GM19025 (cell line): ENCODE measurements around the gene KCNF1.

ENCODE experiments used
- ATAC-seq: cut with Tn5 transposase; IDR thresholded peaks from one replicate; pipeline ENCODE4 v1.9.1; 2021; ENCODE audit warnings: mild to moderate bottlenecking, low read depth, moderate library complexity; ENCODE audit not compliant: unreplicated experiment

KCNF1 gene, protein sequence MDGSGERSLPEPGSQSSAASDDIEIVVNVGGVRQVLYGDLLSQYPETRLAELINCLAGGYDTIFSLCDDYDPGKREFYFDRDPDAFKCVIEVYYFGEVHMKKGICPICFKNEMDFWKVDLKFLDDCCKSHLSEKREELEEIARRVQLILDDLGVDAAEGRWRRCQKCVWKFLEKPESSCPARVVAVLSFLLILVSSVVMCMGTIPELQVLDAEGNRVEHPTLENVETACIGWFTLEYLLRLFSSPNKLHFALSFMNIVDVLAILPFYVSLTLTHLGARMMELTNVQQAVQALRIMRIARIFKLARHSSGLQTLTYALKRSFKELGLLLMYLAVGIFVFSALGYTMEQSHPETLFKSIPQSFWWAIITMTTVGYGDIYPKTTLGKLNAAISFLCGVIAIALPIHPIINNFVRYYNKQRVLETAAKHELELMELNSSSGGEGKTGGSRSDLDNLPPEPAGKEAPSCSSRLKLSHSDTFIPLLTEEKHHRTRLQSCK

DNA sequence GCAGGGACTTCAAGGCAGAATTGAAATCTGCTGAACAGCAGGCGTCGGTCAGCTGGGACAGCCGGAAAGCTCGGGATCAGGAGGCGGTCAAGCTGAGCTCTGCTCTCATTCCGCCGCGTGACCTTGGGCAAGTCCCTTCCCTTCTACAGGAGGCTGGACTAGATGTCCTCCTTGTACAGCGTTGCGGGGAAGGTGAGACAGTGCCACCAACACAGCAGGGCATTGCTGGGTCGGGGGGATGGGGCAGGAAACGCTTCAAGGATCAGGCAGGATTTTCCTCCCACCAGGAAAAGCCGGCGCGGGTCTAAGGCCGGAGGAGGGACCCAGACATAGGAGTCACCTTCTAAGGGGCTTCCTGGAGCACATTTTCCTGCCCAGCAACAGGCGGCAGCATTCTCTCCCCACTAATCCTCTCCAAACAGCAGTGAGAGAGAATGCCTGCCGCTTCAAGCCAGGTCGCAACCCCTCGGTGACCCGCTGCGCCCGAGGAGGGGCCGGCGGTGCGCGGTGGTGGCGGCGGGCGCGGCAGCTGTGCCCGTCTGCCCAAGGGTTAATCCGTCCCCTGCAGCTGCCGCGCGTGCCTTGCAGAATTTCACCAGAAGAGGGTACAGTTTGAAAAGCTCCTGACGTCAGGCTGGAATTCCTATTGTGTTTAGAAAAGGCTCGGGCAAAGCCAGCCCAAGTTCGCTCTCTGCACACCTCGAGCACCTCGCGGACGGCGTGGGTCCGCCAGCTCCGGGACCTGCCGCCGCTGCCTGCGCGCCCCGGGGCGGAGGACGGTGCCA lies at the start of gene KCNF1:
Gene KCNF1, plus strand, starts transcription at position 644 of the 785 bp plus-strand sequence. CDS start 493 bp downstream, outside the sequence.
- ATAC-seq = no peak

DNA sequence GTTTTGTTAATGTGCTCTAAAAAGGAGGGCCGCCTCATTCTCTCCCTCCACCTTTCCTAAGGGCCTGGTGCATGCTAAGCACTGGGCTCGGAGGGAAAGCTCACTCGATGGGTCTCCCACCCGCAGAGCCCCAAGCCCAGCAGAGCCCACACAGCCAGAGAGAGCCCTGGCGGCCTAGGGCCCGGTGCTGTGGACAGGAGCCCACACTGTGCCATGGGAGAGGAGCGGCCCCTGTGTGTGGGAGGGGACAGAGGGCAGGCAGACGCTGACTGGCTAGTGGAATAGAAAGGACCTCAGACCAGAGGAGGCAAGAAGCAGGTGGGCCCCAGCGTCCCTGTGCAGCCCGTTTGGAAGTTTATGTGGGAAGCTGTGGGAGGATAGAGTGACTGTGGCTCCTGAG lies 49.4 kb upstream of the KCNF1 start:
- no peak for ATAC-seq

DNA sequence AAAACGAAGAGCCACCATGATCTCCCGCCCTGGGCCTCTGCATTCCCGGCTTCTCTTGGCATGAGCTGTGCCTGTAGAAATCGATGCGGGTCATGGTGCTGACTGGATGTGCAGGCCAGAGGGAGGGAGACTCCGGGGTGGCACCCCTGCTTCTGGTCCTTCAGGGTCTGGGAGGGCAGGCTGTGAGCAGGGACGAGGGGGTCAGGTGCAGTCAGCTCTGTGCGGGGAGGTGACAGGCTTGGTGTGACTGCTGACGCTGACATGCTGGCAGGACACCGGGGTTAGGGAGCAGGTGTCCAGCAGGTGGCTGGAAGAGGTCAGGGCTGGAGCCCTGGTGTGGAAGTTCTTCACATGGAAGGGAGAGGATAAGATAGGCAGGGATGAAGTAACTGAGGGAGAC lies 48.7 kb upstream of the KCNF1 start:
- no peak for ATAC-seq

DNA sequence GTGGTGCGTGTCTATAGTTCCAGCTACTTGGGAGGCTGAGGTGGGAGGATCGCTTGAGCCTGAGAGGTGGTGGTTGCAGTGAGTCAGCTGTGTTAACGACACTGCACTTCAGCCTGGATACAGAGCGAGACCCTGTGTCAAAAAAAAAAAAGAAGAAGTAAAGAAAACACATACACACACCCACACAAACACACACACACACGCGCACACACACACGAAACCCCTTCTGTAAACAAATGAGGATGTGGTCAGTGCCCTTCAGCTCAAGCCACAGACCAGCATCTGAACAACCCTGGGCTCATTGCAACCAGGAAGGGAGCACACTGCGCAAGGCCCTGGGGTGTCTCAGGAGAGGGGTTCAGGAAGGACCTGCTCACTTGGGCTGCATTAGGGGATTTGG lies 47.9 kb upstream of the KCNF1 start:
- peak; percentile 37 for ATAC-seq

DNA sequence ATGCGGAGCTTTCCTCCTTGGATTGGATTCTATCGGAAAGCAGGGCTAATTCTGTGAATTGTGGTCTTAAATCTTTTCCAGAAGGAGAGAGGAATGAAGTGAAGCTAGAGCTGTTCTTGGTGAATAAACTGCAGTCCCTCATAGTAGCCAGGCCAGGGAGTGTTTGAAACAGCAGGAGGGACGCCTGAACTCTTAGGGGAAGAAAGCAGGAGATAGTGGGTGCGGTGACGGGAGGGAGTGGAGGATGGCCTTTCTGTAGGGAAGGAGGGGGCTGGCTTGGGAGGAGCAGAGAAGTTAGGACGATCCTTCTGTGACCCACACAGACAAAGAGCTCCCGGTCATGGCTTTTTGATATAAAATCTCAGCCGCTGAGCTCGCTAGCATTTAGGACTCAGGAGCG lies 47.5 kb upstream of the KCNF1 start:
- ATAC-seq = no peak

GRCh38 chr2:10864861-10865636 lies 46.7 kb upstream of the KCNF1 start:
- peak; percentile 89 for ATAC-seq

DNA sequence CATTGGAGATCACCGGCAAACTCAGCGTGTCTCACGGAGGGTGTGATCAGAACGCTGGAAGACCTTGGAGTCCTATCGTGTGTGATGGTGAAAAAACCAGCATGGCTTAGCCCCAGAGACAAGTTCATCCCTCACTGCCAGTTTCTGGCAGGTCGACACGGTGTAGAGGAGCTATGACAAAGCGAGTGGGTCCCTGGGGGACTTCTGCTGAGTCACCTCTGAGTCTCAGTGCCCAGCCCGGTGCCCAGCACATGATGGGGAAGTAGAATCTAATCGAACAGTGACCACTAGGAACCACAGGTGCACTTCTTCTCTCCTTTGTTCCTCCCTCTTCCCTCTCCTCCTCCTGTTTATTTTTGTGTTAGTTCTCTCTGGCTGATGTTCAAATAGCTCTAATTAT lies 45.9 kb upstream of the KCNF1 start:
- no peak for ATAC-seq

DNA sequence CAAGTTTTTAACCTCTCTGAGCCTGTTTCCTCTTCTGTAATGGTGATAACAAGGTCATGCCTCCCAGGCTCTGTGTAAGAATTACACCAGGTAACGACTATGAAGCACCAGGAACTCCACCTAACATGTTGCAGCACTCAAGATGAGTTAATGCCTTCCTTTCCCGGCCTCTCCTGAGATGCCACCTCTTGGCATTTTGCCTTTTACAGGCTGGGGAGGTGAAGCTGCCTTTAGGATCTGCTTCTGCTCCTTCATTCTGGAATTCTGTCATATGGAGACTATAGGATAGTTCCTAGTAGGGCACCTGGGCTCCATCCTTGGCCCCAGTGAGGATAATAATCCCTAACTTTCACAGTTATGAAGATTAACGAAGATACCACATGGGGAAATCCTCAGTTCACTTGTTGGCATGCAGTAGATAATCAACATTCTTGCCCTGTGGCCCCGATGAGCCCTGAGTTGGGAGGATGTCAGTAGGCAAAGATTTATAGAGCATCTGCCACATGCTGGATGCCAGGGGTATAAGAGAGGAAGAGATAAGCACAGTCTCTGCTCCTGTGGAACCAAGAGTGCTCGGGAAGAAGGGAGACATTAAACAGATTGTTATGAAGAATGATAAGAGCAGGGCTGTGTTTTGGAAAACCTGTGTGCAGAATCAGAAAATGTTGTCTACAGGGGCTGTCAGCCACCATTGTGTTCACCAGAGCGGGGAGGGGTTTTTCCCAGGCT lies 43.9 kb upstream of the KCNF1 start:
- no peak for ATAC-seq

DNA sequence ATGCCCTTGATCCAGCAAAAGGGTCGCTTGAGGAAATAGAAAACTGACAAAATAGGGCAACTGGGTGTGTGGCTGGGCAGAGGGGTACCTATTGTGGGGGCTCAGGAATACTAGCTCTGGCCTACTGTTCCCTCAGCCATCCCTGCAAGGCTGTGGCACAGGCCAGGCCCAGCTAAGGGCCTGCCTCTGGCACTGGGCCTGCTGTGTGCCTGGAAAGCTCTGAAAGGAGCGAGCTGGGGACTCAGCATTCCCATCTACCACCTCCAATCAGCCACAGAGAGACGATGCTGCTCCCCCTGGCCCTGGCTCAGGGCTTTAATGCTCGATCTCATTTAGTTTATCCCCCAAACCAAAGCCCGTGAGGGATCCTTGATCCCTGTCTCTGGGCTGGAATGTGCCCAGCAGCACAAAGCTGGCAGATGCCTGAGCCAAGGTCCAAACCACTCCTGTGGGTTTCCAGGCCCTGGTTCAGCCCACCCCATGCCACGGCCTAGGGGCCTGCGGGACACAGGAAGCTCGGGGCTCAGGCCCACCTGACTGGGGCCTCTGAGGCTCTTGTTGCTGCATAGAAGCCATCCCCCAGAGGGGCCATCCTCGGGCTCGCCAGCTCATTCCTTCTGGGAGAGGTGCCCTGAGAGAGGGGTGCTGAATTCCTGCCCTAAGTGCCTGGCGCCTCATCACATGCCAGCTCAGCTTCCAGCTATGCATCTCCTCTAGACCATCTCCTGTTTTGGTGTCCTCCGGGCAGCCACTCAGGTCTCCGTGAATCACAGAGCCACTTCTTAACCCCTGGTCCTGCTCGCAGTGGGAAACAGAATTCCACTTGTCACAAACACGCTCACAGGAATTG lies 43.0 kb upstream of the KCNF1 start:
- ATAC-seq = no peak

GRCh38 chr2:10871978-10872377 lies 39.8 kb upstream of the KCNF1 start:
- no peak for ATAC-seq

GRCh38 chr2:10873171-10873570 lies 38.6 kb upstream of the KCNF1 start:
- ATAC-seq = peak; percentile 31

DNA sequence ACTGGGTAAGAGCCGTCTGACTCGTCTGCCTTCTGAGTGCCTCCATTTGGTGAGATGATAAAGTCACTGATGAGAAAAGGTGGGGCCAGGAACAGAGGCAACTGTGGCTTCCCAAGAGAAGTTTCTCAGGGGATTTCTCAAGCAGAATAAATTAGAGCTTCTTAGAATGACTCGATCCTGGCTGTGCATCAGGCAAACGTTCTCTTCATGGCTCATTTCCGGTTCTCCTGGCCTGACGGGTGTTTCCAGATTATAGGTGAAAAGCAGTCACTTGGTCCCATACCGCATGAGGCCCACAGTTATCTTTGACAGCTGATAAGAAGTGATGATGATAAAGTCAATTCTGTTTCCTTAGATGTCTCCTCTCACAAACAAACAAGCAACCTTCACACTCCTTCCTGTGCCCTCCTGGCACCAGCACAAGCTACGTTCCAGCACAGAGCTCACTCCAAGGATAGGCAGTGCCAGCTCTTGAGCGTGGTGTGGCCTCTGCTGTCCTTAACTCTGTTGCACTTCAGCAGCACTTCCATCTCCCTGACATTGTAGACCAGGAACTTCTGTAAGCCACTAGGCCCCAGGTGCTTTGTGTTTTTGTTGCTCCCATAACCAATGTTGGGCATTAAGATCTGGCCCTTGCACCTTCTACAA lies 37.8 kb upstream of the KCNF1 start:
- ATAC-seq = peak; percentile 44

GRCh38 chr2:10875126-10875525 lies 36.6 kb upstream of the KCNF1 start:
- ATAC-seq = no peak

DNA sequence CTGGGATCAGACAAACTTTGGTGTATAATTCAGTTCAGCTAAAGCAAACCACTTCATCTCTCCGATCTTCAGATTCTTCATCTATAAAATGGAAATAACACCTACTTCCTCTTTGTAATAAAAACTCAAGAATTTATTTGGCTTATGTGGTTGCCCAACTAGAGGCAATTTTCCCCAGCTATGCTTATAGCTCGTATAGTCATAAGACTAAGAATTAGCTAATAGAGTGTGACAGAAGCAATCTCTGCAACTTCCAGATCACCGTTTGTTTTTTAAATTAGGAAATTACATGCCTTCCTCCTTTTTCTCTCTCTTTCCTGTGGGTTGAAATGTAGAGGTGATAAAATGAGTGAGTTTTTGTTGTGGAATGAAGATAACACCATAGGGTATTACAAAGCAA lies 35.3 kb upstream of the KCNF1 start:
- ATAC-seq = no peak

GRCh38 chr2:10876963-10877362 lies 34.8 kb upstream of the KCNF1 start:
- no peak for ATAC-seq

- ATAC-seq = no peak
Observed at GRCh38 chr2:10877651-10878111, 34.1 kb upstream of the KCNF1 start.

DNA sequence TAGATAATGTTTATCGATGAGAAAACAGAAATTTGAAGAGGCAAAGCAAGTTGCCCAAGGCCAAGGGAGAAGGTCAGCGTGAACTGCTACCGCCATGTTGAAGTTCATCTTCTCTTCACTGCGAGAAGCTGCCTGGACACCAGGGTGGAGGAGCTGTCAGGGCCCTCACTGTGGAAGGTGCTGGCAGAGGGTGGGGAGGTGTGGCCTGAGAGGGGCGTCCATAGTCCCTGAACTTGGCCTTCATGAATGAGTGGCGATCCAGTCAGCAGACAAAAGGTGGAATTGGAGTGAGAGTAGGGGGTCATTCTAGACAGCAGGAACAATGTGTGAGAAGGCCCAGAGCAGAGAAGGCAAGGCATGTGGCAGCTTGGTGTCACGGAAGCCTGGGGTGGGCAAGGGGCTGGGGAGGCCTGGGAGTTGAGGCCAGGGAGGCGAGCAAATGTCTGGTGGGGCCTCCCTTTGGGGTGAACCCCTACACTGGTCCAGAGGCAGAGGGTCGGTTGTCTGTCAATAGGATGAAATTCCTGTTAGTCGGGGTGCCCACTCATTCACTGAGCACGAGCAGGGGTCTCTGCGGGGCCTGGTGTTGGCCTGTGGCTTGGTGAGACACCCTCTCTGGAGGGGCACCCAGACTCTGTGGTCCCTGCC lies 33.3 kb upstream of the KCNF1 start:
- no peak for ATAC-seq

DNA sequence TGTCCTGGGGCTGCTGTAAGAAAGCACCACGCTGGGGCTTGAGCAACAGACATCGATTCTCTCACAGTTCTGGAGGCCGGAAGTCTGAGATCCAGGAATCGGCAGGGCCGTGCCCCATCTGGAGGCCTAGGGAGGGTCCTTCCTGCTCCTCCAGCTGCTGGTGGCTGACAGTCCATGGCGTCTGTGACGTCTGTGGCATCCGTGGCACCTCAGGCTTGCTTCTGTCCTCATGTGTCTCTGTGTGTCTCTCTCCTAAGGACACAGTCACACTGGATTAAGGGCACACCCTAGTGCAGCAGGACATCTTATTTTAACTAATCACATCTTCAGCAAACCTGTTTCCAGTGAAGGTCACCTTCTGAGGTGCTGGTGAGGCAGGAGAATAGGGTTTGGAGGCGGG lies 32.6 kb upstream of the KCNF1 start:
- no peak for ATAC-seq
